Measurements from ENCODE around the gene TSPY10. TPM values are rescaled to one million over a fixed set of nuclear protein-coding genes. Genes with fewer than 3 reads are reported as not detected.
"Not testable (repeated sequence)": the region's sequence is repeated elsewhere in the genome, so short reads cannot be mapped to it uniquely, and the experiment has no call there.

TSPY10 gene
- not detected for total RNA-seq
- polyA plus RNA-seq (ENCODE audit: insufficient read length in 2 of 2): not detected
- long read RNA-seq, donor 1: 0 reads
- long read RNA-seq, donor 2: 0 reads
- long read RNA-seq, donor 3: 0 reads
- long read RNA-seq, donor 4: 0 reads

- not testable (repeated sequence) for H3K27me3 ChIP-seq (ENCODE audit: control insufficient read depth, insufficient read depth, low read length); DNase-seq (ENCODE audit: low read depth in 4 of 6, low spot score in 6 of 6); H3K4me1 ChIP-seq (ENCODE audit: control insufficient read depth, insufficient read depth, low read length); H3K4me3 ChIP-seq (ENCODE audit: low read depth, low read length); H3K36me3 ChIP-seq (ENCODE audit: control insufficient read depth, insufficient read depth, low read length); H3K27ac ChIP-seq (ENCODE audit: low read depth, low read length); H3K9me3 ChIP-seq (ENCODE audit: control insufficient read depth, insufficient read depth, low read length)
- WGBS (ENCODE audit: insufficient coverage): no CpG with 5 or more reads among the region's 26 CpGs
Observed at GRCh38 chrY:9527580-9527979, at the start of gene TSPY10. TSS of gene TSPY10 (plus strand) at chrY:9527880. CDS start at chrY:9527926, 46 bp downstream.

GRCh38 chrY:9486967-9487366 is 40.7 kb upstream of the TSPY10 start, which contains the start of gene TSPY9:
TSS of gene TSPY9 (plus strand) at chrY:9487267. CDS start at chrY:9487313, 46 bp downstream.
- not testable (repeated sequence) for H3K27me3 ChIP-seq (ENCODE audit: control insufficient read depth, insufficient read depth, low read length); H3K36me3 ChIP-seq (ENCODE audit: control insufficient read depth, insufficient read depth, low read length); H3K4me3 ChIP-seq (ENCODE audit: low read depth, low read length); H3K27ac ChIP-seq (ENCODE audit: low read depth, low read length); DNase-seq (ENCODE audit: low read depth in 4 of 6, low spot score in 6 of 6); H3K9me3 ChIP-seq (ENCODE audit: control insufficient read depth, insufficient read depth, low read length); H3K4me1 ChIP-seq (ENCODE audit: control insufficient read depth, insufficient read depth, low read length)
- no CpG with 5 or more reads among the region's 26 CpGs for WGBS (ENCODE audit: insufficient coverage)

GRCh38 chrY:9504396-9504795 is 23.3 kb upstream of the TSPY10 start:
- WGBS (ENCODE audit: insufficient coverage): no CpG with 5 or more reads among the region's 6 CpGs
- H3K4me1 ChIP-seq (ENCODE audit: control insufficient read depth, insufficient read depth, low read length); H3K4me3 ChIP-seq (ENCODE audit: low read depth, low read length); H3K27ac ChIP-seq (ENCODE audit: low read depth, low read length); H3K36me3 ChIP-seq (ENCODE audit: control insufficient read depth, insufficient read depth, low read length); DNase-seq (ENCODE audit: low read depth in 4 of 6, low spot score in 6 of 6); H3K27me3 ChIP-seq (ENCODE audit: control insufficient read depth, insufficient read depth, low read length); H3K9me3 ChIP-seq (ENCODE audit: control insufficient read depth, insufficient read depth, low read length): not testable (repeated sequence)

DNA sequence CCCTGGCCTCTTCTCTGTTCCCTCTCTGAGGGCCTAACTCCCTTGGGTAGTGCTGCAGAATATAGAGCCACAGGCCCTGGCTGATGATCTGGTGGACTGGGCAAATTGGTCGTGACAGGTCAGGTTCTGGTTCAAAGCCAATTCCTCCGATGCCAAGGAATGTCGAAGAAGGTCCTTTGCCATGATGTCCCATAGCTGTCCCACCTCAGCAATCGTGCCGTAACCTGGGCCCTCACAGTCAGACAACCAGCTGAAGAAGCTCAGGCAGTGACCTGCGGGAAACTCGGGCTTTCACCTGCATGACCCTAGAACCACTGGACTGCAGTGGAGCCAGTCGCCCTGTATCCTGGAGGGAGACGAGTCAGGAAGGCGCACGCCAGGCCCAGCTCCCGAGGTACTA is 11.4 kb upstream of the TSPY10 start:
- WGBS (ENCODE audit: insufficient coverage): no CpG with 5 or more reads among the region's 12 CpGs
- H3K4me1 ChIP-seq (ENCODE audit: control insufficient read depth, insufficient read depth, low read length); H3K36me3 ChIP-seq (ENCODE audit: control insufficient read depth, insufficient read depth, low read length); H3K4me3 ChIP-seq (ENCODE audit: low read depth, low read length); H3K27ac ChIP-seq (ENCODE audit: low read depth, low read length); DNase-seq (ENCODE audit: low read depth in 4 of 6, low spot score in 6 of 6); H3K9me3 ChIP-seq (ENCODE audit: control insufficient read depth, insufficient read depth, low read length); H3K27me3 ChIP-seq (ENCODE audit: control insufficient read depth, insufficient read depth, low read length): not testable (repeated sequence)

Other genes with a start within 250 kb of the TSPY10 start
- not detected for gene TSPY4, start 190.4 kb upstream of the TSPY10 start, total RNA-seq
- gene TSPY4, start 190.4 kb upstream of the TSPY10 start, polyA plus RNA-seq (ENCODE audit: insufficient read length in 2 of 2): not detected
- gene TSPY8, start 170.1 kb upstream of the TSPY10 start, total RNA-seq: not detected
- gene TSPY8, start 170.1 kb upstream of the TSPY10 start, polyA plus RNA-seq (ENCODE audit: insufficient read length in 2 of 2): not detected
- gene TSPY3, start 129.5 kb upstream of the TSPY10 start, total RNA-seq: not detected
- not detected for gene TSPY3, start 129.5 kb upstream of the TSPY10 start, polyA plus RNA-seq (ENCODE audit: insufficient read length in 2 of 2)
- gene TSPY1, start 60.9 kb upstream of the TSPY10 start, total RNA-seq: not detected
- not detected for gene TSPY1, start 60.9 kb upstream of the TSPY10 start, polyA plus RNA-seq (ENCODE audit: insufficient read length in 2 of 2)
- gene TSPY9, start 40.6 kb upstream of the TSPY10 start, total RNA-seq: not detected
- not detected for gene TSPY9, start 40.6 kb upstream of the TSPY10 start, polyA plus RNA-seq (ENCODE audit: insufficient read length in 2 of 2)